Measurements from ENCODE around the gene PNRC2.
A peak's percentile ranks its signal among the peaks of the same experiment; 100 is the strongest.

Gene PNRC2, protein sequence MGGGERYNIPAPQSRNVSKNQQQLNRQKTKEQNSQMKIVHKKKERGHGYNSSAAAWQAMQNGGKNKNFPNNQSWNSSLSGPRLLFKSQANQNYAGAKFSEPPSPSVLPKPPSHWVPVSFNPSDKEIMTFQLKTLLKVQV

DNA sequence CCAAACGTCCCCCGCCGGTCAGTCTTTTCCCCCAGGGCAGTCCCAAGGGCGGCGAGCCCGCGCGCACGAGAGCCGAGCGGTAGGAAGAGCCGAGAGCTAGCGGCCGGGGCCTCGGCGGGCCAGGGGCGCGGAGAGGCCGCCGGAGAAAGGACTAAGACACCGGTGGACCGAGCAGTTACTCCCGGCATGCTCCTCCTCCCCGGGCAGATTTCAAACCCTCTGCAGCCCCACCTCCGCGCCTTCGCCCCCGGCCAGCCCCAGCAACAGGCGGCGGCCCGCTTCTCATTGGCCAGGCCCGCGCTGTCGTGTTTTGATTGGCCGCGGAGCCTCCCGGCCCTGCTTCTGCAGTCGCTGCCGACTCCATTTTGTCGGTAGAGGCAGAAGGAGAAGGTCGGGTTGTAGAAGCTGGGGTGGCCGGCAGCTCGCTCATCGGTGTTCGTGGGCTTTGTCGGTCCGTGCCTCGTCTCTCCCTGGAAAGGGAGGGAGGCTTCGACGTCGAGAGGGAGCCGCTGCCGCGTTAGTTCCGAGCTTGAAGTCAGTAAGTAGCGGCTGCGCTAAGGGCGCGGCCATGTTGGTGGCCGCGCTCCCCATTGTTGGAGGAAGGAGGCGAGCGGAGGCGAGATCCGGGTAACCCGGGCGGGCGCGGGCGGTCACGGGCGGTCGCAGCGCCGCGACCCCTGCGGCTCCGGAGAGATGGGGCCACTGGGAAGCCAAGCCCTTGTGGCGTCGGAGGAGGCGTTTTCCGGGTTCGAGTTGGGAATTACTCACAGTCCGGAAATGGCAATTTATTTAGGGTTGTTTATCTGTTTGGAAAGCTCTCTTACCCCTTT, at the start of gene PNRC2:
PNRC2 (plus strand) TSS at position 368 of the 830 bp plus-strand sequence. CDS start 1,630 bp downstream, outside the sequence.
- DNase-seq = peak; percentile 99

- no peak for DNase-seq
Observed at GRCh38 chr1:23910144-23910543, 49.5 kb upstream of the PNRC2 start.

DNA sequence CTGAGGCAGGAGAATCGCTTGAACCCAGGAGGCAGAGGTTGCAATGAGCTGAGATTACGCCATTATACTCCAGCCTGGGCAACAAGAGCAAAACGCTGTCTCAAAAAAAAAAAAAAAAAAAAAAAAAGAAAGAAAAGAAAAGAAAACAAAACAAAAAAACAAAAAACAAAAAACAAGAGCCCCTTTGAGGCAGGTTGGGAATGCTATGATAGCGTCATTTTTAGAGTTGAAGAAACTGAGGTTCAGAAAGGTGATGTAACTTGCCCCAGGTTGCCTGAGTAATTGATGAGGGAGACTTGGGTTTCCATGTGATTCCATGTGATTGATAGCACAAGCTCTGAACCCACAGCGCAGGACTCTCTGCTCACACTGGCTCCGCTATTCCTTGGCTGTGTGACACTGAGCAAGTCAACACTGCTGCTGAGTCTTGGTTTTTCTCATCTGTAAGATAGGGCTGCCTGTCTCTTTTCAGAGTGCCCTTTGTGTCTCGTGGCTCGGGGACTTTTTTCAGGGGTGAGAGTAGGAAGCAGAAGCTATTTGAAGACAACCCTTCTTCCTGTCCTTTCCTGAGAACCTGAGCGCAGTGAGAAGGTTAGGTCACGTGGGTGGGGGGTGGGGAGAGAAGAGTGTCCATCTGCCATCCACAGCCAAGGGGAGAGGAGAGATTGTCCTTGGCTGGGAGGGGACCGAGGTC, 48.9 kb upstream of the PNRC2 start:
- DNase-seq = no peak

GRCh38 chr1:23911921-23912320, 47.7 kb upstream of the PNRC2 start:
- DNase-seq = no peak

- no peak for DNase-seq
Observed at GRCh38 chr1:23913212-23913880, 46.3 kb upstream of the PNRC2 start, which contains the start of gene CNR2. CNR2 (minus strand) TSS chr1:23913362; CDS start chr1:23875617, 37,745 bp downstream.

GRCh38 chr1:23914921-23915320, 44.7 kb upstream of the PNRC2 start:
- no peak for DNase-seq

- DNase-seq = no peak
Observed at GRCh38 chr1:23915466-23915865, 44.2 kb upstream of the PNRC2 start.

DNA sequence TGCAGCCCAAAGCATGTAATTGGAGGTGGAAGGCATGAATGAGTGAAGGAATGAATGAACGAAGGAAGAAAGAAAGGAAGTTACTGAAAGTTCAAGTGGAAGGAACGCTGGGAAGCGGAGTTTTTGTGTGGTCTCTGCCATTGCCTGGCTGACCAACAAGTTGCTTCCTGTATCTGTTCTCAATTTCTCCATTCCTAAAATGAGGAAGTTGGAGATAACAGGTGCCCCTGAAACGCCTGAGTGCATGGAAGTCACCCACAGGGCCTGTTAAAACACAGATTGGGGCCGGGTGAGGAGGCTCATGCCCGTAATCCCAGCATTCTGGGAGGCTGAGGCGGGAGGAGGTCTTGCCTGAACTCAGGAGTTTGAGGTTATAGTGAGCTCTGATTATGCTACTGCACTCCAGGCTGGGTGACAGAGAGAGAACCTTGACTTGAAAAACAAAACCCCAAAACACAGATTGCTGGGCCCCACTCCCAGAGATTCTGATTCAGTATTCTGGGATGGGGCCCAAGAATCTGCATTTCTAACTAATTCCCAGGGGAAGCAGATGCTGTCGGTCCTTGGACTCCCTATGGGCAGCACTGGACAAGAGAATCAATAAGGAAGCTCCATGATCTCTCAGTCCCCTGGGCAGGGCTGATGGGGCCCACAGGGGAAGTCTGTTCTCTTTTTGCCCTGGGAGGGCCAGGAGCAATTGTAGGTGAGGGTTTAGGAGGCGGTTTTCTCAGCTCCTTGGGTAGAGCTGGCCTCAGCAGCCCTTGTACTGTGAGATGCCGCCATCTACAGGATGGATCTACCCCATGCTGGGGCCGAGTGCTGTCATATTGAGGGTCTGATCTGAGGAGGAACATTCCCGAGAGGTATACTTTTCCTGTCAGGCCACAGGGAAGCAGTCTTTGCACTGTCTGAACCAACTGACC, 43.2 kb upstream of the PNRC2 start:
- DNase-seq = peak; percentile 95

DNA sequence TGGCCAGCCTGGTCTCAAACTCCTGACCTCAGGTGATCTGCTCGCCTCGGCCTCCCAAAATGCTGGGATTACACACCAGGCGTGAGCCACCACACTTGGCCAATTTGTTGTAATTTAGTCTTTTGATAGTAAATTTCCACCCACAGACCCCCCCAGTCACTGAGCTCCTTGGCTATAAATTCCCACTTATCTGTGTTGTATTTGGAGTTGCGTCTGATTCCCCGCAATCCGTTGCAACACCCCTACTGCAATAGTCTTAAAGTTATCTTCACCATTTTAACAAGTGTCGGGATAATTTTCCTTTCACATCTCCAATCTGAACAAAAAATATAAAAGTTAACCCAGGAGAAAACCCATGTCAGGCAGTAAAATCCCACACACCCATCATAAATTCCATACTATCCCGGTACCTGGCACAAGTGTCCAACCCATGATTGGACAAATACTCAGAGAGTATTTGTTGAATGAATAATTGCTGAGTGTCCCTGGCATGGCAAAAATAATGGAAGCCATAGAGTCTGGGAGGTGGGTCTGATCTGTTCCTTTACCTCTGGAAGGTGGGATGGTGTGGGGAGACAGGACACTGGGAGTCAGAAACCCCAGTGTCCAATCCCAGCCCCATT, 37.2 kb upstream of the PNRC2 start:
- DNase-seq = no peak

DNA sequence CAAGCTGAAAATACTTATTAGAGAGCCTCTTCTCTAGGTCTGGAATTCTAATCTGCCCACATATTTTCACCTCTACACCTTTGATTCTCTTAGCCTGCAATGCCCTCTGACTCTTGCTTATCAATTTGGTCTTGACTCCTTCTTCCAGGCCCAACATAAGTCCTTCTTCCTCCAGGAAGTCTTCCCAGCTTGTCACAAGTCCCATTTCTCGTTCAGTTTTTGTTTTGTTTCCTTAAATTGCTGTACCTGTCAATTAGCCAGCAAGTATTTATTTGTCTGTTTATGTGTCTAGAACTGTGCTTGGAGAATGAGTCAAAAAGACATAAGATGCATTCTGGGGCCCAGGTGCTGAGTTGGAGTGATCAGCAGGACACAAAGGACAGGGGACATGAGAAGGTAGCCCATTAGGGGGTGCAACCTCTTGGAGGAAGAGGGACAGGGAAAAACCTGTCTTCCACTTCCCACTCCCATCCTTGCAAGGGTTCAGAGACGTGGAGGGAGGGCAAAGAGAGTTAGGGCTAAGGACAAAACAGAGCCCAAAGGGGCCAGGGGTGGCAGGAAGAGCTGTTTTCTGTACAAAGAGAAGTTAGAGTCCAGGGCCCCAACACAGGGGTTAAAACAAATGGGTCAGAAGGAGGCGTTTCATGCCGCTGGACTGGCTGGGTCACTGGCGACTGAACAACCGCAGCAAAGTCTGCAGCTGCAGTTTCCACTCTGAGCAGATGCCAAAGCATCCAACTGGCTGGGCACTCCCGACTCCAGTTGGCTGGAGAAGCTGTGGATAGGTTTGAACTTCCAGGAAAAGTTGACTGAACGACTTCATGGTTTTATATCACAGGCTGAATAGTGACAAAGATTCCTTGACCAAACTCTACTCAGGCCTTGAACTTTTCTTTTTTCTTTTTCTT, 35.8 kb upstream of the PNRC2 start:
- no peak for DNase-seq

DNA sequence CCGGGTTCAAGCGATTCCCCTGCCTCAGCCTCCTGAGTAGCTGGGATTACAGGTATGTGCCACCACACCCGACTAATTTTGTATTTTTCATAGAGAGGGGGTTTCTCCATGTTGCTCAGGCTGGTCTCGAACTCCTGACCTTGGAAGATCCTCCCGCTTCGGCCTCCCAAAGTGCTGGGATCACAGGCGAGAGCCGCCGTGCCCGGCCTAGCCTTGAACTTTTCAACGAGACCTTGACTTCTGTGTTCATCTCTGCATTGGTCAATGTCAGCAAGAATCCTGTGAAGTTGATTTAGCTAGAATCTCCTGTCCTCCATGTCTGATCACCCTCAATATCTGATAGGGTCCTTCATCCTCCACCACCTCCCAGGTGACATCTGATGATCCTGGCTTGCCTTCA, 35.0 kb upstream of the PNRC2 start:
- no peak for DNase-seq

GRCh38 chr1:23925279-23925678, 34.3 kb upstream of the PNRC2 start:
- no peak for DNase-seq

- no peak for DNase-seq
Observed at GRCh38 chr1:23927097-23927496, 32.5 kb upstream of the PNRC2 start.

DNA sequence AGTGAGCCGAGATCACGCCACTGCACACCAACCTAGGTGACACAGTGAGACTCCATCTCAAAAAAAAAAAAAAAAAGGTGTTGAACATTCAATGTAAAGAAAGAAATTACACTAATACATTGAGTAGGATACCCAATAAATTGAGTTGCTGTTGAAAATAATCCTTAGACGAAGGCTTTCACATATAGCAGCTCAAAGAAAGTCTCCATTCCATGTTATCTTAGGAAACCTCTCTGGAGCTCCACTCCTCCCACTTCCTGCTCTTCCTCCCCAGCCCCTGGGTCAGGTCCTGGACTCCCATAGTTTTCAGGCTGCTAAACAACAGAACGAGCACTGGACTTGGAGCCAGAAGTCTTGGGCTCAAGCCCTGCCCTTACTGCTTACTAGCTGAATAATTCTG, 30.8 kb upstream of the PNRC2 start:
- no peak for DNase-seq

GRCh38 chr1:23930270-23930669, 29.4 kb upstream of the PNRC2 start:
- DNase-seq = no peak

DNA sequence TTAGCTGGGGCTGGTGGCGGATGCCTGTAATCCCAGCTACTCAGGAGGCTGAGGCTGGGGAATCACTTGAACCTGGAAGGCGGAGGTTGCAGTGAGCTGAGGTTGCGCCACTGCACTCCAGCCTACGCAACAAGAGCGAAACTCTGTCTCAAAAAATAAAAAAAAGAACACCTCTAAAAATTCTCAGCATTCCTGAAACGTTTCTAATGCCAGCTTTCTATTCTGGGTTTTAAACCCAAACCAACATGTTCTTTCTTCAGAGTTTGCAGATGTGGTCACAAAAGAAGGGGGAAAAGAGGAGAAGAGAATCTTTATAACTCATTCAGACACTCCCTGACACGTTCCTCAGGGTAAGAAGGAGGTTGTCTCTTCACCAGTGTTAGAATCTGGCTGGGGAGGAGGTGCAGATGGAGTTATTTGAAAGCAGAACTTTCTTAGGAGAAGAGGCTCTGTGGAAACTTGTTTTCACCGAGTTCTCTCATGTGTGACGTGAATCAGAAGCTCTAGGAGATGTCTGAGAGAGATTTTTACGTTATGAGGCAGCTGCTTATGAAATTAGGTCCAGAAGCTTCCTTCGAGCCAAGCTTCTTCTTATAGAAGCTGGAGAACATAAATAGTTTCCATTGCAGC, 28.7 kb upstream of the PNRC2 start:
- DNase-seq = no peak

- DNase-seq = no peak
Observed at GRCh38 chr1:23931491-23931880, 28.1 kb upstream of the PNRC2 start.

GRCh38 chr1:23936481-23937176, 23.0 kb upstream of the PNRC2 start:
- peak; percentile 65 for DNase-seq

- no peak for DNase-seq
Observed at GRCh38 chr1:23947366-23947765, 12.3 kb upstream of the PNRC2 start.
